HG03439 (cell line): ENCODE measurements around the gene KCND3.

Experiments used
- ATAC-seq: cut with Tn5 transposase; IDR thresholded peaks from one replicate; pipeline ENCODE4 v1.9.1; 2021; ENCODE audit warnings: mild to moderate bottlenecking, moderate library complexity; ENCODE audit not compliant: unreplicated experiment

The KCND3 gene

GRCh38 chr1:111988743-111989453 lies 570 bp downstream of the KCND3 start:
- no peak for ATAC-seq

GRCh38 chr1:111988377-111988742 lies 1.1 kb downstream of the KCND3 start:
- ATAC-seq, result no peak

GRCh38 chr1:111987502-111987901 lies 2.0 kb downstream of the KCND3 start:
- ATAC-seq, result no peak

GRCh38 chr1:111983500-111983899 lies 6.0 kb downstream of the KCND3 start:
- no peak for ATAC-seq

- no peak for ATAC-seq
These were observed 7.0 kb downstream of the KCND3 start for GRCh38 chr1:111982428-111982827.

- no peak for ATAC-seq
These were observed 7.6 kb downstream of the KCND3 start for GRCh38 chr1:111981871-111982270.

- ATAC-seq, result no peak
These were observed 8.4 kb downstream of the KCND3 start for GRCh38 chr1:111981090-111981489.

- no peak for ATAC-seq
These were observed 8.8 kb downstream of the KCND3 start for GRCh38 chr1:111980686-111981085.

GRCh38 chr1:111978695-111979094 lies 10.8 kb downstream of the KCND3 start:
- no peak for ATAC-seq

GRCh38 chr1:111977378-111977777 lies 12.1 kb downstream of the KCND3 start:
- no peak for ATAC-seq

- no peak for ATAC-seq
These were observed 12.6 kb downstream of the KCND3 start for GRCh38 chr1:111976842-111977241.

- no peak for ATAC-seq
These were observed 13.1 kb downstream of the KCND3 start for GRCh38 chr1:111976332-111976731.

GRCh38 chr1:111973150-111973790 lies 16.2 kb downstream of the KCND3 start:
- no peak for ATAC-seq

- no peak for ATAC-seq
These were observed 18.1 kb downstream of the KCND3 start for GRCh38 chr1:111971396-111971795.

- no peak for ATAC-seq
These were observed 21.0 kb downstream of the KCND3 start for GRCh38 chr1:111968511-111968910.

GRCh38 chr1:111967886-111968285 lies 21.6 kb downstream of the KCND3 start:
- no peak for ATAC-seq

- no peak for ATAC-seq
These were observed 22.3 kb downstream of the KCND3 start for GRCh38 chr1:111967067-111967690.

GRCh38 chr1:111965781-111966443 lies 23.6 kb downstream of the KCND3 start:
- ATAC-seq, result no peak

- ATAC-seq, result no peak
These were observed 25.3 kb downstream of the KCND3 start for GRCh38 chr1:111963985-111964738.

- ATAC-seq, result no peak
These were observed 27.5 kb downstream of the KCND3 start for GRCh38 chr1:111961773-111962565.
